Measurements from ENCODE around the gene MICAL3.
"Not testable (repeated sequence)": the region's sequence is repeated elsewhere in the genome, so short reads cannot be mapped to it uniquely, and the experiment has no call there.

Gene MICAL3

GRCh38 chr22:18000441-18001039 is 23.8 kb downstream of the MICAL3 start:
- DNase-seq = no peak
- H3K36me3 ChIP-seq (replicated peaks) = no peaks in the 10 kb centered on the region
- TF ChIP-seq CTCF (IDR thresholded peaks at IDR 0.05; ENCODE audit: low read depth, low read length, missing control alignments) = no peak
- H3K27me3 ChIP-seq (replicated peaks) = no peaks in the 10 kb centered on the region
- no peak overlapping the region for H3K27ac ChIP-seq
- H3K4me3 ChIP-seq (ENCODE audit: low read depth, low read length) = peak overlapping the region; percentile 74
- in situ Hi-C loops (cut with HindIII; ENCODE audit: low pct_ligation_motif_present, low sequenced_read_pairs) = no loop called here

- DNase-seq = no peak
- no peak for TF ChIP-seq CTCF (IDR thresholded peaks at IDR 0.05; ENCODE audit: low read depth, low read length, missing control alignments)
- Histone ChIP-seq H3K27me3 (replicated peaks) (no peaks in the 10 kb centered on the region), H3K4me3 (ENCODE audit: low read depth, low read length) (no peak overlapping the region), H3K27ac (no peak overlapping the region), H3K36me3 (replicated peaks) (no peaks in the 10 kb centered on the region)
- in situ Hi-C loops (cut with HindIII; ENCODE audit: low pct_ligation_motif_present, low sequenced_read_pairs) = no loop called here
Measured at GRCh38 chr22:17999851-18000250, 24.5 kb downstream of the MICAL3 start.

GRCh38 chr22:17998913-17999312 is 25.4 kb downstream of the MICAL3 start:
- no peak for TF ChIP-seq CTCF (IDR thresholded peaks at IDR 0.05; ENCODE audit: low read depth, low read length, missing control alignments)
- in situ Hi-C loops (cut with HindIII; ENCODE audit: low pct_ligation_motif_present, low sequenced_read_pairs) = no loop called here
- Histone ChIP-seq H3K27me3 (replicated peaks) (no peaks in the 10 kb centered on the region), H3K36me3 (replicated peaks) (no peaks in the 10 kb centered on the region), H3K4me3 (ENCODE audit: low read depth, low read length) (no peak overlapping the region), H3K27ac (no peak overlapping the region)
- DNase-seq = no peak

- Histone ChIP-seq H3K27ac (no peak overlapping the region), H3K27me3 (replicated peaks) (no peaks in the 10 kb centered on the region), H3K4me3 (ENCODE audit: low read depth, low read length) (no peak overlapping the region), H3K36me3 (replicated peaks) (no peaks in the 10 kb centered on the region)
- in situ Hi-C loops (cut with HindIII; ENCODE audit: low pct_ligation_motif_present, low sequenced_read_pairs) = no loop called here
- peak; percentile 28 for DNase-seq
- no peak for TF ChIP-seq CTCF (IDR thresholded peaks at IDR 0.05; ENCODE audit: low read depth, low read length, missing control alignments)
Measured at GRCh38 chr22:17997456-17997855, 26.9 kb downstream of the MICAL3 start.

GRCh38 chr22:17995256-17995655 is 29.1 kb downstream of the MICAL3 start:
- in situ Hi-C loops (cut with HindIII; ENCODE audit: low pct_ligation_motif_present, low sequenced_read_pairs); H3K27ac ChIP-seq: not testable (repeated sequence)

GRCh38 chr22:17994424-17995108 is 29.8 kb downstream of the MICAL3 start:
- TF ChIP-seq CTCF (IDR thresholded peaks at IDR 0.05; ENCODE audit: low read depth, low read length, missing control alignments) = no peak

More at GRCh38 chr22:17995256-17995655, 29.1 kb downstream of the MICAL3 start:
- H3K4me3 ChIP-seq (ENCODE audit: low read depth, low read length); DNase-seq; H3K27me3 ChIP-seq (replicated peaks); H3K36me3 ChIP-seq (replicated peaks): not testable (repeated sequence)

GRCh38 chr22:17992976-17993375 is 31.4 kb downstream of the MICAL3 start:
- DNase-seq; in situ Hi-C loops (cut with HindIII; ENCODE audit: low pct_ligation_motif_present, low sequenced_read_pairs); H3K27me3 ChIP-seq (replicated peaks); H3K4me3 ChIP-seq (ENCODE audit: low read depth, low read length); H3K36me3 ChIP-seq (replicated peaks); H3K27ac ChIP-seq: not testable (repeated sequence)

More at GRCh38 chr22:17994424-17995108, 29.8 kb downstream of the MICAL3 start:
- Histone ChIP-seq H3K4me3 (ENCODE audit: low read depth, low read length) (no peak overlapping the region), H3K27ac (no peak overlapping the region), H3K27me3 (replicated peaks) (no peaks in the 10 kb centered on the region), H3K36me3 (replicated peaks) (no peaks in the 10 kb centered on the region)
- in situ Hi-C loops (cut with HindIII; ENCODE audit: low pct_ligation_motif_present, low sequenced_read_pairs) = no loop called here
- no peak for DNase-seq

GRCh38 chr22:17991992-17992391 is 32.4 kb downstream of the MICAL3 start:
- H3K4me3 ChIP-seq (ENCODE audit: low read depth, low read length); H3K27me3 ChIP-seq (replicated peaks); in situ Hi-C loops (cut with HindIII; ENCODE audit: low pct_ligation_motif_present, low sequenced_read_pairs); DNase-seq; H3K36me3 ChIP-seq (replicated peaks); H3K27ac ChIP-seq: not testable (repeated sequence)
